MM.1S (cell line): ENCODE measurements around the gene CAPS.

Experiments
- EZH2 ChIP-seq: fragments of 300-600 bp; sonication (generic); optimal IDR thresholded peaks from 2 replicates; pipeline ENCODE3; 2017; ENCODE audit warnings: low read depth, mild to moderate bottlenecking, antibody characterized with exemption, low read length, mixed read lengths
- EZH2phosphoT487 ChIP-seq: fragments of 300-600 bp; sonication (generic); IDR thresholded peaks from 2 replicates; pipeline ENCODE4 v1.6.1; 2018; ENCODE audit warnings: antibody characterized with exemption, low read length
- TF ChIP-seq, protein P1 (sequence below): fragments of 300-600 bp; sonication (generic); IDR thresholded peaks from 2 replicates; pipeline ENCODE4 v1.5.1; 2016; ENCODE audit warnings: antibody characterized with exemption, low read length, mixed read lengths

DNA sequence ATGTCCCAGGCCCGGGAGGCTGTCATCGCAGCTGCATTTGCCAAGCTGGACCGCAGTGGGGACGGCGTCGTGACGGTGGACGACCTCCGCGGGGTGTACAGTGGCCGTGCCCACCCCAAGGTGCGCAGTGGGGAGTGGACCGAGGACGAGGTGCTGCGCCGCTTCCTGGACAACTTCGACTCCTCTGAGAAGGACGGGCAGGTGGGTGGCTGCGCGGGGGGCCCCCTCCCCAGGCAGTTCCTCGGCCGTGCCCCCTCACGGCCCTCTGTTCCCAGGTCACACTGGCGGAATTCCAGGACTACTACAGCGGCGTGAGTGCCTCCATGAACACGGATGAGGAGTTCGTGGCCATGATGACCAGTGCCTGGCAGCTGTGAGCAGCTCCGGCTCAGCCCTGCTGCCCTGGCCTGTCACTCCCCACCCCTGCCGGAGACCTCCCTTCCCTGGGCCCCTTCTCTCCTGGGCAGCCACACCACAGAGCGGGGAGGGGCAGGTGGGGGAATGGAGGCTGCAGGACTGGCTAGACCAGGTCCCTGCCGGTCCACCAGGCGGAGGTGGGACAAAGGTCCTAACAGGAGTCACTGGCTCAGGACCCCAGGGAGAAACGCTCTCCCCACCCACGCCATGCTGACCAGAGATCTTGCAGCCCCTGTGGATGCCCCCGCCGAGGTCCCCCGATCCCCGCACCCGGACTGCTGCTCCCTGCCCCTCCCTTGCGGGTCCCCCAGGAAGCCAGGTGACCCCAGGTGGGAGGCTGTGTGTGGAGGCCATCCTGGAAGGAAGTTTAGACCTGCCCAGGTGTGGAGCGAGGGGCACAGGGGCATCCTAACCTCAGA, 1.1 kb downstream of the CAPS start:
- TF ChIP-seq, protein P1, sequence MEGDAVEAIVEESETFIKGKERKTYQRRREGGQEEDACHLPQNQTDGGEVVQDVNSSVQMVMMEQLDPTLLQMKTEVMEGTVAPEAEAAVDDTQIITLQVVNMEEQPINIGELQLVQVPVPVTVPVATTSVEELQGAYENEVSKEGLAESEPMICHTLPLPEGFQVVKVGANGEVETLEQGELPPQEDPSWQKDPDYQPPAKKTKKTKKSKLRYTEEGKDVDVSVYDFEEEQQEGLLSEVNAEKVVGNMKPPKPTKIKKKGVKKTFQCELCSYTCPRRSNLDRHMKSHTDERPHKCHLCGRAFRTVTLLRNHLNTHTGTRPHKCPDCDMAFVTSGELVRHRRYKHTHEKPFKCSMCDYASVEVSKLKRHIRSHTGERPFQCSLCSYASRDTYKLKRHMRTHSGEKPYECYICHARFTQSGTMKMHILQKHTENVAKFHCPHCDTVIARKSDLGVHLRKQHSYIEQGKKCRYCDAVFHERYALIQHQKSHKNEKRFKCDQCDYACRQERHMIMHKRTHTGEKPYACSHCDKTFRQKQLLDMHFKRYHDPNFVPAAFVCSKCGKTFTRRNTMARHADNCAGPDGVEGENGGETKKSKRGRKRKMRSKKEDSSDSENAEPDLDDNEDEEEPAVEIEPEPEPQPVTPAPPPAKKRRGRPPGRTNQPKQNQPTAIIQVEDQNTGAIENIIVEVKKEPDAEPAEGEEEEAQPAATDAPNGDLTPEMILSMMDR: no peak
- TF ChIP-seq EZH2 (no peak), EZH2phosphoT487 (no peak)
